GM13976 (cell line): ENCODE results near the gene U2AF1L4.

Experiments
- DNase-seq: peaks from one replicate; pipeline ENCODE4 v3.0.0; 2012; ENCODE audit warnings: low spot score
- in situ Hi-C: fragments of 300-500 bp; cut with MboI; formaldehyde crosslinking; loops from one replicate; pipeline ENCODE4 v1.12.0; 2022; ENCODE audit warnings: low sequenced_read_pairs, mixed read lengths, inconsistent platforms; ENCODE audit not compliant: unreplicated experiment
- TF ChIP-seq, protein P1 (sequence below): IDR thresholded peaks from 2 replicates; pipeline ENCODE4 v1.5.1; 2012; ENCODE audit warnings: borderline replicate concordance, mild to moderate bottlenecking; ENCODE audit not compliant: insufficient read depth; ENCODE audit errors: extremely low read depth, missing control alignments, control extremely low read depth

Gene U2AF1L4

DNA sequence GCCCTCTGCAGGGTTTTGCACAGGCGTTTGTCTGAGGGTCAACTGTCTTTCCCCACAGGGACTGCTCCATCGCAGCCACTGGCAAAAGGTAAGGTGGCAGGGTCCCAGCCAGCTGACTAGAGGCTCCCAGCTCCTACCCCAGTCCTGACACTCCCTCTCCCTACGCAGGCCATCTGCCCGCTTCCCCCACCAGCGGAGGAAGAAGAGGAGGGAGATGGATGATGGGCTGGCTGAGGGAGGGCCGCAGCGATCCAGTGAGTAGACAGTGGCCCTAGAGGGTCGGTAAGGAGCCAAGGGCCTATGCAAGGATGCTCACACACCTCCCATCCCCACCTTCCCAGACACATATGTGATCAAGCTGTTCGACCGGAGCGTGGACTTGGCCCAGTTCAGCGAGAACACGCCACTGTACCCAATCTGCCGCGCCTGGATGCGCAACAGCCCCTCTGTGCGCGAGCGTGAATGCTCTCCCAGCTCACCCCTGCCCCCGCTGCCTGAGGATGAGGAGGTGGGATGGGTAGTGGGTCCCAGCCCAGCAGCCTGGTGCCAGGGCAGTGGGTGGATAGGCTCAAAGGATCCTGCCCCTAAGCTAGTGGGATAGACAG is 7.6 kb upstream of the U2AF1L4 start:
- TF ChIP-seq, protein P1, sequence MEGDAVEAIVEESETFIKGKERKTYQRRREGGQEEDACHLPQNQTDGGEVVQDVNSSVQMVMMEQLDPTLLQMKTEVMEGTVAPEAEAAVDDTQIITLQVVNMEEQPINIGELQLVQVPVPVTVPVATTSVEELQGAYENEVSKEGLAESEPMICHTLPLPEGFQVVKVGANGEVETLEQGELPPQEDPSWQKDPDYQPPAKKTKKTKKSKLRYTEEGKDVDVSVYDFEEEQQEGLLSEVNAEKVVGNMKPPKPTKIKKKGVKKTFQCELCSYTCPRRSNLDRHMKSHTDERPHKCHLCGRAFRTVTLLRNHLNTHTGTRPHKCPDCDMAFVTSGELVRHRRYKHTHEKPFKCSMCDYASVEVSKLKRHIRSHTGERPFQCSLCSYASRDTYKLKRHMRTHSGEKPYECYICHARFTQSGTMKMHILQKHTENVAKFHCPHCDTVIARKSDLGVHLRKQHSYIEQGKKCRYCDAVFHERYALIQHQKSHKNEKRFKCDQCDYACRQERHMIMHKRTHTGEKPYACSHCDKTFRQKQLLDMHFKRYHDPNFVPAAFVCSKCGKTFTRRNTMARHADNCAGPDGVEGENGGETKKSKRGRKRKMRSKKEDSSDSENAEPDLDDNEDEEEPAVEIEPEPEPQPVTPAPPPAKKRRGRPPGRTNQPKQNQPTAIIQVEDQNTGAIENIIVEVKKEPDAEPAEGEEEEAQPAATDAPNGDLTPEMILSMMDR = no peak
- in situ Hi-C loops = no loop called here
- DNase-seq = no peak

DNA sequence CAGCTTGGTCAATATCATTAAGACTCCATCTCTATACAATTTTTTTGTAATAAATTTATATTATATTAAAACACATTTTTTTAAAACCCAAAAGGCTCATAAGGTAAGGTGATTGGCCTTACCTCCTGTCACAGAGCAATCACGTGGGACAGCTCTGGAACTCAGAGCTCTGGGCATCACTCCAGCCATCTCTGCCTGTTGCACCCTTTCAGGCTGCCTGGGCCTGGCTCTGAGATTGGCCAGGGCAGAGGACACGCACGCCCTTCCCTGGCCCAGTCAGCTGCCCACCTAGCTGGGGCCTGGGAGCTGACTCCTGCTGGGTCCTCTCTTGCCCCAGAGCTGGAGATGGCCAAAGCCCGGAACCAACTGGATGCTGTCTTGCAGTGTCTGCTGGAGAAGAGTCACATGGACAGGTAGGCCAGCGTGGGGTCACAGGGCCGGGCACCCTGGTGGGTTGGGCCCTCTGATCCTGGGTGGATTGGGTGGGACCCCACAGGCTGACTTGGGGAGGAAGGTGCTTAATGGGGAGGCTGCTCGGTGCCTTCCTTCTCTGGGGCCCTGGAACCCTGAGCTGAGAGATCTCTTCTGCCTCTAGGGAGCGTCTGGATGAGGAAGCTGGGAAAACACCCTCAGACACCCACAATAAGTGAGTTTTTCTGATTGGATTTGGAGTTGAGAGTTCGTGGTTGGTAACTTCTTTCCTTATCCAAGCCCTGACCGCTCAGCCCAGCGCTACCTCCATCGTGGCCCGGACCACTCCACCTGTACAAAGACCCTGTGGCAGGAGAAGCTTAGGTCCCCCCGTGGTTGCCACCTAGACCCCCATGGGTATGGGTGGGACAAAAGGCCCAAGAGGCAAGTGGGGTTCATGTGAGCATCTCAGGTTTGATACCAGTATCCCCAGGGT is 6.9 kb upstream of the U2AF1L4 start:
- TF ChIP-seq, protein P1 = no peak
- in situ Hi-C loops = no loop called here
- no peak for DNase-seq

DNA sequence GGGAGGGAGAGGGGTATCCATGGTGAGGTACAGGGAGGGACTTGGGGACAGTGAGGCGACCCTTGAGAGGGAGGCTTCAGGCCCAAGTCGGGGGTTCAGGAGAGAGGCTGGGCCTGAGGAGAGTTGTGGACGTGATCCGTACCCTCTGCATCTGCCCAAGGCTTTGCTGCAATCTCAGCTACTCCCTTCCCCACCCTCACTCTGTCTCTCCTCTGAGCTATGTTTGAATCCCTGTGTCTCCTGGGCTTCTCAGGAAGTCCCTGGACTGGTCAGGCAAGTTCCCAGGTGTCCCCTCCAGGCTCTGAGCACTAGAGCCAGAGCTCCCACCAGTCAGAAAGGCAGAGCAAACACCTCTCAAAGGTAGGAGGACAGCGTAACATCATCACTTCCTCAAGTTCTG is 4.9 kb upstream of the U2AF1L4 start:
- no peak for DNase-seq
- TF ChIP-seq, protein P1 = no peak
- in situ Hi-C loops = no loop called here

DNA sequence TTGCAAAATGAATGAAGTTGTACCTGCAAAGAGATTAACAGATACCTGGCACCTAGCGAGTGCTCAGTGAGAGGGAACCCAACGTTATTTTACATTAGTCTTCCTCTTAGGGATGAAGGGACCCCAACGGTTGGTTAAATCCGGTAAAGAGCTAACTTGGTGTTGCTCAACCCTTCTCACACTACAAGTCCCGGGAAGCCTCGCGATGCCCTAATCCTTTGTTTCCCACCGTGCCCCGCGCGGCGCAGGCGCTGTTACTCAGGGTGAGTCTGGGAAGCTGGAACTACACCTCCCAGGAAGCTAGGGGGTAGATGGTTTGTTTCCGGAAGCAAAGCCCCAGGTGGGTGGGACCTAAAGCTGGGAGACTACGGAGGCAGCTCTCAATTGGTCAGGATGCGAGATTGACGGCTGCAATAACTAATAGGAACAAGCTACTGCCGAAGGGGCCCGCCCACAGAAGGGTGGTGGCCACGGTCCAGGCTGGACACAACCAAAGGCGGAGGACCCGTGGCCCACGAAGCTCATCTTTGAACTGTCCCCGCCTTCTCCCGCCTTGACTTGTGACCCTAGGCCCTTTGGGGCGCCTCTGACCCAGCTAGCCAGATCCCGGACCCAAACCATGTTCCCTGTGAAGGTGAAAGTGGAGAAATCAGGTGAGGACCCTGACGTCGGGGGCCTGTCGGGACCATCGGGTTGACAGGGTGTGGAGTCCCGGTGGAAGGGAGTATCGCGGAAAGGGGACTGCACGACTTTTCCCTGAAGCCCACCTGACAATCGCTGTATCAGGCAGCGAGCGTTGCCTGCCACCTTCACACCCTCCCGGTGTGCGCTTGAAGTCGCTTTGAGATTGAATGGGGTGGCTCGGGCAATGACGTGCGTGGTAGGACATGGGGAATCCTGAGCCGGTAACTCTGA is 3.1 kb upstream of the U2AF1L4 start, which contains the start of gene LIN37:
TSS of gene LIN37 (plus strand) at position 471 of the 915 bp plus-strand sequence. CDS start at position 620, 149 bp downstream.
- TF ChIP-seq, protein P1 = no peak
- DNase-seq = peak; percentile 94
- in situ Hi-C loops = no loop called here

DNA sequence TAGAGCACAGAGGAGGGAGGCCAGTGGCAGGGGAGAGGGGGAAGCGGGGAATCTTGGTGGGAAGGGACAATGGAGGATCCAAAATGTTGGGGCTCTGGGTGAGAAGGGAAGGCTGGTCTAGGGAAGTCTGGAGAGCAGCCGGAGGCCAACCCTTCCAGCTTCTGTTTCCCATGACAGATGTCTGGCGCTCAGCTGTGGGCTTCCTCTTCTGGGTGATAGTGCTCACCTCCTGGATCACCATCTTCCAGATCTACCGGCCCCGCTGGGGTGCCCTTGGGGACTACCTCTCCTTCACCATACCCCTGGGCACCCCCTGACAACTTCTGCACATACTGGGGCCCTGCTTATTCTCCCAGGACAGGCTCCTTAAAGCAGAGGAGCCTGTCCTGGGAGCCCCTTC is 1.3 kb upstream of the U2AF1L4 start:
- in situ Hi-C loops = no loop called here
- TF ChIP-seq, protein P1 = no peak
- no peak for DNase-seq

DNA sequence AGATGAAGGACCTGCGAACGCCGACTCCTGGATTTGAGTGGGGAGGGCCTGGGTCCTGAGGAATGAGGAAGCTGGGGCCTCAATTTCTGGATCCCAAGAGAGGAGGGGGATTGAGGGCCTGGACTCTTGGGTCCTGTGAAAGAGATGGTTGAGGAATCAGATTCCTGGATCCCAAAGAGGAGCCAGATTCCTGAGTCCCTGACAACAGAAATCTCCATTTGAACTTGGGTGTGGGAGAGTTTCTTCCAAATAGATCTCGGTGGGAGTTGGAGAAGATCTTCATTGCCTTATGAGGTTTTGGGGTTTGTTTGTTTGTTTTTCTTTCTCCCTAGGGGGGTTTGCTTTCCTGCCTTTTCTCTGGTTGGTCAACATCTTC is 857 bp upstream of the U2AF1L4 start:
- TF ChIP-seq, protein P1 = no peak
- in situ Hi-C loops = no loop called here
- DNase-seq = no peak
